Liver (tissue), 9 donors: ENCODE measurements around the gene HTR6. TPM values are rescaled to one million over a fixed set of nuclear protein-coding genes. Genes with fewer than 3 reads are reported as not detected.

Source experiments
- DNase-seq: peaks from one replicate; pipeline ENCODE4 v3.0.0-alpha.2; 2017; ENCODE audit warnings: low spot score
- H3K27ac ChIP-seq, 2 donors: one replicate each; pipeline ENCODE4 v1.7.0; 2013; ENCODE audit warnings: inconsistent platforms in 2 of 2, low read length in 2 of 2, control low read depth in 1 of 2, low read depth in 1 of 2, mild to moderate bottlenecking in 1 of 2
- H3K27me3 ChIP-seq, 4 donors: one replicate each; pipeline versions ENCODE4 v1.6.1 to v1.7.0; 2013; ENCODE audit warnings: low read length in 3 of 4, inconsistent platforms in 1 of 4, mild to moderate bottlenecking in 1 of 4, moderate library complexity in 1 of 4; ENCODE audit not compliant: control insufficient read depth in 4 of 4, insufficient read depth in 4 of 4
- H3K36me3 ChIP-seq, 4 donors: one replicate each; pipeline versions ENCODE4 v1.6.1 to v1.7.0; 2013; ENCODE audit warnings: low read length in 3 of 4, mild to moderate bottlenecking in 3 of 4, low read depth in 1 of 4, moderate library complexity in 1 of 4; ENCODE audit not compliant: control insufficient read depth in 4 of 4, insufficient read depth in 3 of 4
- H3K4me1 ChIP-seq, 4 donors: one replicate each; pipeline versions ENCODE4 v1.6.1 to v1.7.0; 2013; ENCODE audit warnings: low read length in 3 of 4, mild to moderate bottlenecking in 3 of 4, moderate library complexity in 1 of 4; ENCODE audit not compliant: control insufficient read depth in 4 of 4, insufficient read depth in 4 of 4
- H3K4me3 ChIP-seq, 3 donors: one replicate each; pipeline versions ENCODE4 v1.6.1 to v1.7.0; 2013; ENCODE audit warnings: low read length in 3 of 3, control low read depth in 1 of 3, low read depth in 1 of 3, mild to moderate bottlenecking in 1 of 3
- H3K9ac ChIP-seq, 2 donors: one replicate each; pipeline ENCODE4 v1.7.0; 2013; ENCODE audit warnings: low read length in 2 of 2, mild to moderate bottlenecking in 2 of 2, moderate library complexity in 2 of 2, control low read depth in 1 of 2, low read depth in 1 of 2
- H3K9me3 ChIP-seq, 4 donors: one replicate each; pipeline versions ENCODE4 v1.6.1 to v1.7.0; 2013; ENCODE audit warnings: low read length in 3 of 4; ENCODE audit not compliant: control insufficient read depth in 4 of 4
- ATF3 ChIP-seq: IDR thresholded peaks from 2 replicates; pipeline ENCODE4 v1.6.1; 2016; ENCODE audit warnings: antibody characterized with exemption
- CTCF ChIP-seq: fragments of 150-350 bp; IDR thresholded peaks from 2 replicates; pipeline ENCODE4 v1.5.1; 2017; ENCODE audit warnings: improper control_type of control experiment, low read depth, low read length; ENCODE audit not compliant: missing input control
- EGR1 ChIP-seq, 2 donors: IDR thresholded peaks; 2 replicates each; pipeline ENCODE4 v1.6.1; 2016 to 2018; ENCODE audit warnings: antibody characterized with exemption in 2 of 2, low read depth in 2 of 2
- FOXA1 ChIP-seq: IDR thresholded peaks from 2 replicates; pipeline ENCODE4 v1.6.1; 2016; ENCODE audit warnings: antibody characterized with exemption
- FOXA2 ChIP-seq: IDR thresholded peaks from 2 replicates; pipeline ENCODE4 v1.6.1; 2016; ENCODE audit warnings: antibody characterized with exemption
- GABPA ChIP-seq, 2 donors: IDR thresholded peaks in 1 of 2; conservative IDR thresholded peaks in 1 of 2; 2 replicates each; pipeline ENCODE4 v1.6.1; 2016; ENCODE audit warnings: antibody characterized with exemption in 2 of 2, mild to moderate bottlenecking in 1 of 2, moderate library complexity in 1 of 2
- HNF4A ChIP-seq, 2 donors: conservative IDR thresholded peaks; 2 replicates each; pipeline ENCODE4 v1.6.1; 2016; ENCODE audit warnings: antibody characterized with exemption in 2 of 2, mild to moderate bottlenecking in 2 of 2
- HNF4G ChIP-seq: IDR thresholded peaks from 2 replicates; pipeline ENCODE4 v1.6.1; 2016; ENCODE audit warnings: antibody characterized with exemption
- JUND ChIP-seq, 2 donors: IDR thresholded peaks; 2 replicates each; pipeline ENCODE4 v1.6.1; 2016; ENCODE audit warnings: antibody characterized with exemption in 2 of 2
- MAX ChIP-seq: IDR thresholded peaks from 2 replicates; pipeline ENCODE4 v1.6.1; 2016; ENCODE audit warnings: antibody characterized with exemption
- NR2F2 ChIP-seq: IDR thresholded peaks from 2 replicates; pipeline ENCODE4 v1.6.1; 2016; ENCODE audit warnings: antibody characterized with exemption
- RAD21 ChIP-seq, 2 donors: IDR thresholded peaks; 2 replicates each; pipeline ENCODE4 v1.6.1; 2016; ENCODE audit warnings: antibody characterized with exemption in 2 of 2, mild to moderate bottlenecking in 2 of 2
- REST ChIP-seq: IDR thresholded peaks from 2 replicates; pipeline ENCODE4 v1.6.1; 2016; ENCODE audit warnings: antibody characterized with exemption, mild to moderate bottlenecking
- RXRA ChIP-seq, 2 donors: IDR thresholded peaks; 2 replicates each; pipeline ENCODE4 v1.6.1; 2017 to 2018; ENCODE audit warnings: antibody characterized with exemption in 2 of 2, mild to moderate bottlenecking in 1 of 2
- SP1 ChIP-seq: IDR thresholded peaks from 2 replicates; pipeline ENCODE4 v1.6.1; 2018; ENCODE audit warnings: antibody characterized with exemption, mild to moderate bottlenecking
- TAF1 ChIP-seq: conservative IDR thresholded peaks from 2 replicates; pipeline ENCODE4 v1.6.1; 2016; ENCODE audit warnings: antibody characterized with exemption, mild to moderate bottlenecking
- YY1 ChIP-seq: IDR thresholded peaks from 2 replicates; pipeline ENCODE4 v1.6.1; 2016; ENCODE audit warnings: antibody characterized with exemption, mild to moderate bottlenecking
- ZBTB33 ChIP-seq: IDR thresholded peaks from 2 replicates; pipeline ENCODE4 v1.6.1; 2016; ENCODE audit warnings: antibody characterized with exemption
- WGBS: extraction: QIAGEN DNeasy Blood & Tissue Kit; methylation state at CpG from one replicate; pipeline ENCODE4 v1.1.7; 2013; 5-methylcytosine and 5-hydroxymethylcytosine counted together
- polyA plus RNA-seq, 2 donors: library from polyadenylated mRNA; stranded (reverse) in 1 of 2; unstranded in 1 of 2; fragments of 200-250 nt in 1 of 2; fragments of >200 nt in 1 of 2; fragmentation: Nextera tagmentation in 1 of 2; extraction: Ambion mirVana in 1 of 2; gene quantifications; one replicate each; pipeline versions ENCODE4 v1.2.1 to v1.2.3, GENCODE V29; 2013 to 2015
- total RNA-seq, 2 donors: library from RNA; depleted of rRNA; stranded (reverse); fragments of >200 nt; gene quantifications; one replicate each; pipeline ENCODE4 v1.2.3, GENCODE V29; 2014
- donor health status: healthy.
- donor health status: healthy.
- donor health status: healthy.
- donor health status: healthy.
- donor health status: healthy.

Gene HTR6
- total and polyA plus RNA-seq, 4 donors, result not detected

- H3K27ac ChIP-seq, result no peak overlapping the region
- no peak overlapping the region for H3K9ac ChIP-seq
- H3K36me3 ChIP-seq, result no peaks in the 10 kb centered on the region
- TF ChIP-seq CTCF (no peak), YY1 (no peak), ATF3 (no peak), TAF1 (no peak), JUND (IDR thresholded peaks at IDR 0.05) (no peak), FOXA1 (no peak), RXRA (IDR thresholded peaks at IDR 0.05) (no peak), ZBTB33 (no peak), SP1 (no peak), HNF4G (no peak), HNF4A (conservative IDR thresholded peaks at IDR 0.05) (no peak), MAX (no peak), FOXA2 (no peak), REST (no peak), EGR1 (IDR thresholded peaks at IDR 0.05; ENCODE audit: low read depth in 2 of 2) (no peak), RAD21 (IDR thresholded peaks at IDR 0.05) (no peak), NR2F2 (no peak), GABPA (IDR thresholded peaks at IDR 0.05 in 1 of 2, conservative IDR thresholded peaks at IDR 0.05 in 1 of 2) (no peak)
- WGBS, result 92% methylated on average over 13 of the region's 13 CpGs
- peaks cover 0 to 4% (median 2%) of the 10 kb centered on the region in 4 donors for H3K4me1 ChIP-seq
- no peaks in the 10 kb centered on the region for H3K27me3 ChIP-seq
- H3K9me3 ChIP-seq, result no peaks in the 10 kb centered on the region
- no peak overlapping the region for H3K4me3 ChIP-seq
- DNase-seq, result no peak
Observed at GRCh38 chr1:19658186-19658585, 6.5 kb upstream of the HTR6 start.
